PFSK-1 (cell line): ENCODE results near the gene IFNK.

Experiments used
- TAF1 ChIP-seq: IDR thresholded peaks from 2 replicates; pipeline ENCODE4 v1.6.1; 2012; ENCODE audit warnings: low read length, control low read depth, borderline replicate concordance; ENCODE audit not compliant: insufficient read depth
- TF ChIP-seq, protein P1 (sequence below), 2 experiments: IDR thresholded peaks; 2 replicates each; pipeline versions ENCODE4 v1.6.1 to v1.8.0; 2011 to 2012; ENCODE audit warnings: low read depth in 2 of 2, low read length in 2 of 2, control low read depth in 1 of 2, inconsistent platforms in 1 of 2, mild to moderate bottlenecking in 1 of 2, moderate library complexity in 1 of 2; ENCODE audit not compliant: insufficient read depth in 1 of 2

DNA sequence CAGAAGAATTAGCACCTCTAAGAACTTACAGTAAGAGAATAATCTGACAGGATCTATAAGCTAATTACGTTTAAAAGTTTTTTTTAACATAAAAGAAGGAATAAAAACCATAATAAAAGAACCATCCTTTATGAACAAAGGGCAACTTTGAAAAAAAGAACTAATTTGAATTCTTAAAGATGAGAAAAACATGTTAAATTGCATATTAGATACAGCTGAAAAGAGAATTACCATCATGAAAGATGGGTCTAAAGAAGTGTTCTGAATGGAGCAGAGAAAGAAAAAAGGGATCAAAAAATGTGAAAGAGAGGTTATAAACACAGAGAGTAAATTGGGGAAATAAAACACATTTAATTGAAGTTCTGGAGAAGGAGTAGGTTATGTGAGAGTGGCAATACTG lies 45.8 kb upstream of the IFNK start:
- TF ChIP-seq TAF1 = no peak
- TF ChIP-seq, protein P1, sequence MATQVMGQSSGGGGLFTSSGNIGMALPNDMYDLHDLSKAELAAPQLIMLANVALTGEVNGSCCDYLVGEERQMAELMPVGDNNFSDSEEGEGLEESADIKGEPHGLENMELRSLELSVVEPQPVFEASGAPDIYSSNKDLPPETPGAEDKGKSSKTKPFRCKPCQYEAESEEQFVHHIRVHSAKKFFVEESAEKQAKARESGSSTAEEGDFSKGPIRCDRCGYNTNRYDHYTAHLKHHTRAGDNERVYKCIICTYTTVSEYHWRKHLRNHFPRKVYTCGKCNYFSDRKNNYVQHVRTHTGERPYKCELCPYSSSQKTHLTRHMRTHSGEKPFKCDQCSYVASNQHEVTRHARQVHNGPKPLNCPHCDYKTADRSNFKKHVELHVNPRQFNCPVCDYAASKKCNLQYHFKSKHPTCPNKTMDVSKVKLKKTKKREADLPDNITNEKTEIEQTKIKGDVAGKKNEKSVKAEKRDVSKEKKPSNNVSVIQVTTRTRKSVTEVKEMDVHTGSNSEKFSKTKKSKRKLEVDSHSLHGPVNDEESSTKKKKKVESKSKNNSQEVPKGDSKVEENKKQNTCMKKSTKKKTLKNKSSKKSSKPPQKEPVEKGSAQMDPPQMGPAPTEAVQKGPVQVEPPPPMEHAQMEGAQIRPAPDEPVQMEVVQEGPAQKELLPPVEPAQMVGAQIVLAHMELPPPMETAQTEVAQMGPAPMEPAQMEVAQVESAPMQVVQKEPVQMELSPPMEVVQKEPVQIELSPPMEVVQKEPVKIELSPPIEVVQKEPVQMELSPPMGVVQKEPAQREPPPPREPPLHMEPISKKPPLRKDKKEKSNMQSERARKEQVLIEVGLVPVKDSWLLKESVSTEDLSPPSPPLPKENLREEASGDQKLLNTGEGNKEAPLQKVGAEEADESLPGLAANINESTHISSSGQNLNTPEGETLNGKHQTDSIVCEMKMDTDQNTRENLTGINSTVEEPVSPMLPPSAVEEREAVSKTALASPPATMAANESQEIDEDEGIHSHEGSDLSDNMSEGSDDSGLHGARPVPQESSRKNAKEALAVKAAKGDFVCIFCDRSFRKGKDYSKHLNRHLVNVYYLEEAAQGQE (IDR thresholded peaks at IDR 0.05; ENCODE audit: insufficient read depth in 1 of 2, low read depth in 2 of 2, low read length in 2 of 2) = no peak
